Neural progenitor cell (in vitro differentiated cells): ENCODE measurements around the gene CARS2. TPM values are rescaled to one million over a fixed set of nuclear protein-coding genes. Genes with fewer than 3 reads are reported as not detected.

Experiments used
- DNase-seq: peaks from one replicate; pipeline ENCODE4 v3.0.0-alpha.2; 2016; ENCODE audit warnings: low spot score
- H2AFZ ChIP-seq: fragments of 200-600 bp; sonication (generic); replicated peaks from 2 replicates; pipeline ENCODE4 v1.6.1; 2016; ENCODE audit warnings: antibody characterized with exemption
- H3F3A ChIP-seq: fragments of 200-600 bp; sonication (generic); 2 replicates; pipeline ENCODE4 v1.6.1; 2016; ENCODE audit warnings: antibody characterized with exemption, low read depth
- H3K27ac ChIP-seq: fragments of 200-600 bp; sonication (generic); 2 replicates; pipeline ENCODE4 v1.5.1; 2016; ENCODE audit warnings: mild to moderate bottlenecking
- H3K27me3 ChIP-seq: fragments of 200-600 bp; sonication (generic); 2 replicates; pipeline ENCODE4 v1.6.1; 2016; ENCODE audit warnings: mild to moderate bottlenecking, moderate library complexity
- H3K36me3 ChIP-seq: fragments of 200-600 bp; sonication (generic); 2 replicates; pipeline ENCODE4 v1.5.1; 2016
- H3K4me1 ChIP-seq: fragments of 200-600 bp; sonication (generic); 2 replicates; pipeline ENCODE4 v1.6.1; 2016; ENCODE audit warnings: mixed run types
- H3K4me2 ChIP-seq: fragments of 200-600 bp; sonication (generic); 2 replicates; pipeline ENCODE4 v1.6.1; 2016
- H3K4me3 ChIP-seq: fragments of 200-600 bp; sonication (generic); 2 replicates; pipeline ENCODE4 v1.5.1; 2016
- H3K79me2 ChIP-seq: fragments of 200-600 bp; sonication (generic); 2 replicates; pipeline ENCODE4 v1.6.1; 2016; ENCODE audit warnings: low read depth
- H3K9ac ChIP-seq: fragments of 200-600 bp; sonication (generic); 2 replicates; pipeline ENCODE4 v1.6.1; 2016
- H3K9me3 ChIP-seq: fragments of 200-600 bp; sonication (generic); 2 replicates; pipeline ENCODE4 v1.5.1; 2016; ENCODE audit warnings: low read depth
- H4K20me1 ChIP-seq: fragments of 200-600 bp; sonication (generic); 2 replicates; pipeline ENCODE4 v1.6.1; 2016; ENCODE audit warnings: low read depth
- H3K27ac Mint-ChIP-seq: 3 replicates; pipeline ENCODE4 v1.8.0; 2021; ENCODE audit warnings: mixed read lengths
- H3K27me3 Mint-ChIP-seq: 2 replicates; pipeline ENCODE4 v1.8.0; 2022; ENCODE audit warnings: low read depth, mild to moderate bottlenecking, inconsistent platforms, moderate library complexity, mixed read lengths; ENCODE audit not compliant: insufficient read depth
- H3K36me3 Mint-ChIP-seq: 3 replicates; pipeline ENCODE4 v1.8.0; 2021; ENCODE audit warnings: mixed read lengths
- H3K4me1 Mint-ChIP-seq: 3 replicates; pipeline ENCODE4 v1.8.0; 2021; ENCODE audit warnings: mixed read lengths
- H3K4me3 Mint-ChIP-seq: 3 replicates; pipeline ENCODE4 v1.8.0; 2021; ENCODE audit warnings: mild to moderate bottlenecking, moderate library complexity, mixed read lengths
- H3K9me3 Mint-ChIP-seq: 3 replicates; pipeline ENCODE4 v1.8.0; 2020; ENCODE audit warnings: mixed read lengths
- EZH2 ChIP-seq: fragments of 200-600 bp; sonication (generic); IDR thresholded peaks from 2 replicates; pipeline ENCODE4 v1.6.1; 2017; ENCODE audit warnings: antibody characterized with exemption, mild to moderate bottlenecking, moderate library complexity
- EZH2phosphoT487 ChIP-seq: fragments of 200-600 bp; sonication (generic); IDR thresholded peaks from 2 replicates; pipeline ENCODE4 v1.6.1; 2017; ENCODE audit warnings: antibody characterized with exemption
- total RNA-seq: library from RNA; depleted of rRNA; stranded (reverse); fragments of >200 nt; gene quantifications from 2 replicates; pipeline ENCODE4 v1.2.3, GENCODE V29; 2015; ENCODE audit warnings: low replicate concordance
- TF ChIP-seq, protein P1 (sequence below): fragments of 200-600 bp; sonication (generic); IDR thresholded peaks from 2 replicates; pipeline ENCODE4 v1.5.1; 2017; ENCODE audit warnings: antibody characterized with exemption, mild to moderate bottlenecking

The CARS2 gene
- total RNA-seq, 1 donor from 2014 or later, result 50.0 TPM

DNA sequence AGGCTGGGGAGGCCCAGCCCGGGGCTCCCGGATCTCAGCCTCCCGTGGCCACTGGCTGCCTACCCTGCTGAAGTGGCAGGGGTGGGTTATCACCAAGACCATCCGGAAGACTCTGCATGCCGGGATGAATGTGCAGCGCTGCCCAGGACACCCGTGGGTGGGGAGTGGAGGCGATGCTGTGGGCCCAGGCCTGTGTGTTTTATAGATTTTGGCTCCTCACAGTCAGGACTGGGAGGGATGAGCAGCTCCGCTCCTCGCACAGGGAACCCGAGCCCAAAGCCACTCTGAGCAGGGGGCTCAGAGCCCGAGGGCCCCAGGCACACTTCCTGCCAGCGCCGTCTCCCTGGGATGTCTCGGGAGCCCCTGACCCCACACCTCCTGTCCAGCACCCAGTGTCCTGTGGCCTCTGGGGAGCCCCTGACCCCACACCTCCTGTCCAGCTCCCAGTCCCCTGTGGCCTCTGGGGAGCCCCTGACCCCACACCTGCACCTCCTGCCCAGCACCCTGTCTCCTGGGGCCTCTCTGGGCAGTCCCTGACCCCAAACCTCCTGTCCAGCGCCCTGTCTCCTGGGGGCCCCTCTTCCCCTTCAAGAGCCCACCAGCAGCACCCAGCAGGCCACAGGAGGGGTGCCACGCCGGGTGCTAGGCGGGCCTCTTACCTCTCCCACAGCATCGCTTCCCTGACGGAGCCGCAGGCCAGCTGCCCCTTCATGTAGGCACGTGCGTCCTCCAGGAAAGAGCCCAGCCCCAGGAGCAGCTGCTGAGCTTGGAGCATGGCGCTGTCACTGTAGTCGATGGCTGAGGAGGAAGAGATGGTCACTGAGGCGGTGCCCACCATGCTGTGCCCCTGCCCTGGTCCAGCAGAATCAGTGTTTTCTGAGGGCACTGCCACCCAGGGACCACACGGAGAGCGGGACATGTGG, 59.2 kb downstream of the CARS2 start:
- no peak overlapping the region for H3K4me3 ChIP-seq
- Mint-ChIP-seq H3K4me1 (peaks cover 23% of the 10 kb centered on the region), H3K9me3 (no peaks in the 10 kb centered on the region), H3K4me3 (no peak overlapping the region), H3K27ac (no peak overlapping the region), H3K27me3 (peaks cover 2% of the 10 kb centered on the region), H3K36me3 (peaks cover 14% of the 10 kb centered on the region)
- no peaks in the 10 kb centered on the region for H3K27me3 ChIP-seq
- no peak overlapping the region for H3K27ac ChIP-seq
- TF ChIP-seq EZH2 (no peak), EZH2phosphoT487 (no peak)
- TF ChIP-seq, protein P1, sequence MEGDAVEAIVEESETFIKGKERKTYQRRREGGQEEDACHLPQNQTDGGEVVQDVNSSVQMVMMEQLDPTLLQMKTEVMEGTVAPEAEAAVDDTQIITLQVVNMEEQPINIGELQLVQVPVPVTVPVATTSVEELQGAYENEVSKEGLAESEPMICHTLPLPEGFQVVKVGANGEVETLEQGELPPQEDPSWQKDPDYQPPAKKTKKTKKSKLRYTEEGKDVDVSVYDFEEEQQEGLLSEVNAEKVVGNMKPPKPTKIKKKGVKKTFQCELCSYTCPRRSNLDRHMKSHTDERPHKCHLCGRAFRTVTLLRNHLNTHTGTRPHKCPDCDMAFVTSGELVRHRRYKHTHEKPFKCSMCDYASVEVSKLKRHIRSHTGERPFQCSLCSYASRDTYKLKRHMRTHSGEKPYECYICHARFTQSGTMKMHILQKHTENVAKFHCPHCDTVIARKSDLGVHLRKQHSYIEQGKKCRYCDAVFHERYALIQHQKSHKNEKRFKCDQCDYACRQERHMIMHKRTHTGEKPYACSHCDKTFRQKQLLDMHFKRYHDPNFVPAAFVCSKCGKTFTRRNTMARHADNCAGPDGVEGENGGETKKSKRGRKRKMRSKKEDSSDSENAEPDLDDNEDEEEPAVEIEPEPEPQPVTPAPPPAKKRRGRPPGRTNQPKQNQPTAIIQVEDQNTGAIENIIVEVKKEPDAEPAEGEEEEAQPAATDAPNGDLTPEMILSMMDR, result no peak
- no peaks in the 10 kb centered on the region for H3K36me3 ChIP-seq
- H3K9me3 ChIP-seq, result no peaks in the 10 kb centered on the region
- peaks cover 22% of the 10 kb centered on the region for H3K4me1 ChIP-seq
- H3K9ac ChIP-seq, result no peak overlapping the region
- no peak for DNase-seq
- no peaks in the 10 kb centered on the region for H3K79me2 ChIP-seq
- peaks cover 10% of the 10 kb centered on the region for H3F3A ChIP-seq
- peaks cover 5% of the 10 kb centered on the region for H4K20me1 ChIP-seq
- no peak overlapping the region for H2AFZ ChIP-seq
- H3K4me2 ChIP-seq, result no peak overlapping the region

DNA sequence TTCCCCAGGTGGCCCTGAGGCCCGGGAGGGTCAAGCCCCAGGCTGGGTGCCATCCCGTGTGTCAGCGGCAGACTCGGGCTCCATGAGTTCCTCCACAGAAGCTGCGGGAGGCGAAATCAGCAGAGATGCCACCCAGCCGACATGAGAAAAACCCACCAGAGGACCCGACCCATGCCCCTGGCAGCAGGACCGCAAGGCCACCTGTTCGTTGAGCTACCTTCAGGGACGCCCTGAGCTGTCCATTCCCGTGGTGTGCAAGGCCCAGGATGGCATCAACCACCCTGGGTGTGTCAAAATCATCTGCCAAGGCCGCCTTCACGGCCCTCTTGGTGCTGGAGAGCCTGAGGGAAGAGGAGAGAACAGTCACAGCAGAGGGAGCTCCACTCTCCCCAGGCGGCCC, 60.2 kb downstream of the CARS2 start:
- peaks cover 3% of the 10 kb centered on the region for H3K27me3 Mint-ChIP-seq

DNA sequence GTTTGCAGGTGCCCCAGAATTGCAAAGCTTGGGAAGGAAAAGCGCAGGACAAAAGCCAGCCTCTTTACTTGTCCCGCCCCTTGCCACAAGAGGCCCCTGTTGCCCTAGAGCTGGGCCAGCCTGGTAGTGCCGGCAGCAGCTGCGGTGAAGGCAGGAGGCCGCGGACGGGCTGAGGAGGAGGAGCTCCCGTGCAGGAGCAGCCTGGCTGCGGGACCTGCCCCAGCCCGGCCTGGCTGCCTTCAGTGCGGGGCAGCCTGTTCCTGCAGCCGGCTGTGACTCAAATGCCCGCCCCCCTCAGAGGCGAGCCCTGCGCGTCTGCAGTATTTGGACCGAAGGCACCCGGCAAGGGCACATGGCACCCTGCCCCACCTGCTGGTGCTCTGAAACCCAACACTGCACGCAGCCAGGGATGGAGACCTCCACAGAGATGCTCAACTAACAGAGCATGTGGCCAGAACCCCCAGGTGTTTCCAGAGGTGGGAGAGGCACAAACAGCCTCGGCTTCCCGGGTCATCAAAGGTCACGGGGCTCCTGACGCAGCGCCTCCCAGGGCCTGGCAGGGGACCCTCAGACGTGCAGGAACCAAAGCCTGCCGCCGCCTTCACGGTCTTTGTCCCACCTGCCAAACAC, 60.9 kb downstream of the CARS2 start:
- H3K9ac ChIP-seq, result no peak overlapping the region
- H3K27me3 Mint-ChIP-seq, result peaks cover 8% of the 10 kb centered on the region
- H3F3A ChIP-seq, result peaks cover 10% of the 10 kb centered on the region
- no peaks in the 10 kb centered on the region for H3K9me3 ChIP-seq
- H3K36me3 Mint-ChIP-seq, result peaks cover 18% of the 10 kb centered on the region
- peaks cover 23% of the 10 kb centered on the region for H3K4me1 Mint-ChIP-seq
- peak overlapping the region; percentile 60 for H3K4me2 ChIP-seq
- H3K27me3 ChIP-seq, result no peaks in the 10 kb centered on the region
- H3K4me3 ChIP-seq, result no peak overlapping the region
- H2AFZ ChIP-seq, result no peak overlapping the region
- H3K27ac Mint-ChIP-seq, result no peak overlapping the region
- no peaks in the 10 kb centered on the region for H3K79me2 ChIP-seq
- peaks cover 5% of the 10 kb centered on the region for H4K20me1 ChIP-seq
- TF ChIP-seq, protein P1, result peak; percentile 72
- TF ChIP-seq EZH2, result no peak
- no peak overlapping the region for H3K4me3 Mint-ChIP-seq
- peak; percentile 93 for DNase-seq
- H3K36me3 ChIP-seq, result no peaks in the 10 kb centered on the region
- H3K9me3 Mint-ChIP-seq, result no peaks in the 10 kb centered on the region
- peaks cover 22% of the 10 kb centered on the region for H3K4me1 ChIP-seq
- no peak overlapping the region for H3K27ac ChIP-seq

More for the DNA sequence above, 60.2 kb downstream of the CARS2 start:
- H3K27ac Mint-ChIP-seq, result peak overlapping the region; percentile 46
- no peak overlapping the region for H3K4me3 Mint-ChIP-seq
- H3K27me3 ChIP-seq, result no peaks in the 10 kb centered on the region
- no peaks in the 10 kb centered on the region for H3K9me3 ChIP-seq
- H2AFZ ChIP-seq, result no peak overlapping the region
- peaks cover 14% of the 10 kb centered on the region for H3K36me3 Mint-ChIP-seq
- H3K4me2 ChIP-seq, result no peak overlapping the region
- no peak for DNase-seq
- H3K4me3 ChIP-seq, result no peak overlapping the region
- H3K27ac ChIP-seq, result no peak overlapping the region
- peaks cover 23% of the 10 kb centered on the region for H3K4me1 Mint-ChIP-seq
- no peak overlapping the region for H3K9ac ChIP-seq
- H4K20me1 ChIP-seq, result peaks cover 5% of the 10 kb centered on the region
- peaks cover 10% of the 10 kb centered on the region for H3F3A ChIP-seq
- H3K9me3 Mint-ChIP-seq, result no peaks in the 10 kb centered on the region
- H3K79me2 ChIP-seq, result no peaks in the 10 kb centered on the region
- TF ChIP-seq, protein P1, result no peak
- TF ChIP-seq EZH2phosphoT487 (no peak), EZH2 (no peak)
- peaks cover 22% of the 10 kb centered on the region for H3K4me1 ChIP-seq
- no peaks in the 10 kb centered on the region for H3K36me3 ChIP-seq
